Measurements from ENCODE around the gene SOS2. TPM values are rescaled to one million over a fixed set of nuclear protein-coding genes. Genes with fewer than 3 reads are reported as not detected.

The SOS2 gene
- total RNA-seq, 2 donors from 2014 or later = 22.6 to 41.4 TPM

- WGBS = under 1% methylated on average over 6 of the region's 6 CpGs
- intact Hi-C loops (cut with DNase I) = loop anchor here (10.0 kb wide), 1 partner anchor 366 kb away; no protein-coding TSS in a partner anchor
- TF ChIP-seq POLR2A (IDR thresholded peaks at IDR 0.05) (no peak), POLR2AphosphoS5 (IDR thresholded peaks at IDR 0.05) (no peak), CTCF (IDR thresholded peaks at IDR 0.05) (no peak)
- H3K9me3 ChIP-seq = no peaks in the 10 kb centered on the region
- H3K27me3 ChIP-seq (replicated peaks; ENCODE audit: insufficient read depth) = no peaks in the 10 kb centered on the region
- H3K4me3 ChIP-seq = peak overlapping the region; percentile 75 to 77
- peak overlapping the region; percentile 90 to 97 for H3K27ac ChIP-seq
- H3K36me3 ChIP-seq = no peaks in the 10 kb centered on the region
- no peak for DNase-seq (ENCODE audit: low spot score)
- H3K4me1 ChIP-seq (replicated peaks) = no peaks in the 10 kb centered on the region
These were observed 1.0 kb downstream of the SOS2 start for GRCh38 chr14:50230401-50230700.

GRCh38 chr14:50229681-50230080 lies 1.7 kb downstream of the SOS2 start:
- no peaks in the 10 kb centered on the region for H3K27me3 ChIP-seq (replicated peaks; ENCODE audit: insufficient read depth)
- intact Hi-C loops (cut with DNase I) = loop anchor here (10.0 kb wide), 1 partner anchor 365 kb away; no protein-coding TSS in a partner anchor
- no peak for DNase-seq (ENCODE audit: low spot score)
- no peaks in the 10 kb centered on the region for H3K9me3 ChIP-seq
- 39% methylated on average over 2 of the region's 2 CpGs for WGBS
- H3K4me1 ChIP-seq (replicated peaks) = no peaks in the 10 kb centered on the region
- H3K36me3 ChIP-seq = no peaks in the 10 kb centered on the region
- H3K4me3 ChIP-seq = peak overlapping the region; percentile 75 to 77
- H3K27ac ChIP-seq = peak overlapping the region in 1 of 2 donors; percentile 90
- TF ChIP-seq POLR2AphosphoS5 (IDR thresholded peaks at IDR 0.05) (no peak), POLR2A (IDR thresholded peaks at IDR 0.05) (no peak), CTCF (IDR thresholded peaks at IDR 0.05) (no peak)

- Histone ChIP-seq H3K27ac (no peak overlapping the region), H3K27me3 (replicated peaks; ENCODE audit: insufficient read depth) (no peaks in the 10 kb centered on the region), H3K4me1 (replicated peaks) (no peaks in the 10 kb centered on the region), H3K9me3 (no peaks in the 10 kb centered on the region), H3K36me3 (no peaks in the 10 kb centered on the region), H3K4me3 (no peak overlapping the region)
- intact Hi-C loops (cut with DNase I) = no loop called here
- WGBS = 98% methylated on average over 2 of the region's 2 CpGs
- no peak for TF ChIP-seq CTCF (IDR thresholded peaks at IDR 0.05)
- no peak for TF ChIP-seq POLR2A (IDR thresholded peaks at IDR 0.05)
- TF ChIP-seq POLR2AphosphoS5 (IDR thresholded peaks at IDR 0.05) = no peak
- DNase-seq (ENCODE audit: low spot score) = no peak
These were observed 3.1 kb downstream of the SOS2 start for GRCh38 chr14:50228313-50228712.

GRCh38 chr14:50225974-50226297 lies 5.4 kb downstream of the SOS2 start:
- Histone ChIP-seq H3K9me3 (no peaks in the 10 kb centered on the region), H3K4me1 (replicated peaks) (no peaks in the 10 kb centered on the region), H3K4me3 (no peak overlapping the region), H3K27ac (peak overlapping the region; percentile 33 to 40), H3K27me3 (replicated peaks; ENCODE audit: insufficient read depth) (no peaks in the 10 kb centered on the region), H3K36me3 (no peaks in the 10 kb centered on the region)
- WGBS = 41% methylated on average over 5 of the region's 5 CpGs
- no peak for DNase-seq (ENCODE audit: low spot score)
- intact Hi-C loops (cut with DNase I) = no loop called here
- TF ChIP-seq CTCF (IDR thresholded peaks at IDR 0.05) = no peak
- TF ChIP-seq POLR2AphosphoS5 (IDR thresholded peaks at IDR 0.05) = no peak
- TF ChIP-seq POLR2A (IDR thresholded peaks at IDR 0.05) = no peak

GRCh38 chr14:50225067-50225973 lies 6.1 kb downstream of the SOS2 start:
- Histone ChIP-seq H3K4me3 (no peak overlapping the region), H3K4me1 (replicated peaks) (no peaks in the 10 kb centered on the region), H3K9me3 (no peaks in the 10 kb centered on the region), H3K36me3 (no peaks in the 10 kb centered on the region), H3K27me3 (replicated peaks; ENCODE audit: insufficient read depth) (no peaks in the 10 kb centered on the region), H3K27ac (peak overlapping the region; percentile 33 to 40)
- WGBS = 21% methylated on average over 5 of the region's 5 CpGs
- TF ChIP-seq POLR2AphosphoS5 (IDR thresholded peaks at IDR 0.05) (peak; percentile 40), CTCF (IDR thresholded peaks at IDR 0.05) (no peak)
- no peak for DNase-seq (ENCODE audit: low spot score)
- intact Hi-C loops (cut with DNase I) = no loop called here

All from prostate gland (tissue), 2 donors.